WERI-Rb-1 (cell line): Measurements from ENCODE around the gene AADAC.

Experiments used
- DNase-seq: peaks from one replicate; pipeline ENCODE4 v3.0.0-alpha.2; 2020
- H3K27ac ChIP-seq: fragments of 250-450 bp; sonication (Bioruptor Pico); 2 replicates; pipeline ENCODE4 v1.5.1; 2020; ENCODE audit warnings: mild to moderate bottlenecking, moderate library complexity
- H3K27me3 ChIP-seq: fragments of 250-450 bp; sonication (Bioruptor Pico); 2 replicates; pipeline ENCODE4 v1.5.1; 2021; ENCODE audit warnings: mild to moderate bottlenecking, low read depth, moderate library complexity; ENCODE audit not compliant: insufficient read depth, severe bottlenecking
- H3K36me3 ChIP-seq: fragments of 250-450 bp; sonication (Bioruptor Pico); 2 replicates; pipeline ENCODE4 v1.5.1; 2020; ENCODE audit warnings: mild to moderate bottlenecking, moderate library complexity
- H3K4me3 ChIP-seq: 2 replicates; pipeline ENCODE4 v1.5.1; 2011; ENCODE audit warnings: low read depth, mild to moderate bottlenecking, control low read depth, low read length
- H3K9me3 ChIP-seq: fragments of 250-450 bp; sonication (Bioruptor Pico); 2 replicates; pipeline ENCODE4 v1.5.1; 2021; ENCODE audit warnings: mild to moderate bottlenecking, moderate library complexity; ENCODE audit not compliant: severe bottlenecking
- TF ChIP-seq, protein P1 (sequence below): IDR thresholded peaks from 2 replicates; pipeline ENCODE4 v1.5.1; 2011; ENCODE audit warnings: low read depth, mild to moderate bottlenecking, control low read depth, inconsistent platforms, low read length

AADAC gene

GRCh38 chr3:151770956-151771355 is 43.0 kb upstream of the AADAC start:
- H3K27ac ChIP-seq = no peak overlapping the region
- H3K9me3 ChIP-seq = no peaks in the 10 kb centered on the region
- no peak for DNase-seq
- H3K36me3 ChIP-seq = no peaks in the 10 kb centered on the region
- TF ChIP-seq, protein P1, sequence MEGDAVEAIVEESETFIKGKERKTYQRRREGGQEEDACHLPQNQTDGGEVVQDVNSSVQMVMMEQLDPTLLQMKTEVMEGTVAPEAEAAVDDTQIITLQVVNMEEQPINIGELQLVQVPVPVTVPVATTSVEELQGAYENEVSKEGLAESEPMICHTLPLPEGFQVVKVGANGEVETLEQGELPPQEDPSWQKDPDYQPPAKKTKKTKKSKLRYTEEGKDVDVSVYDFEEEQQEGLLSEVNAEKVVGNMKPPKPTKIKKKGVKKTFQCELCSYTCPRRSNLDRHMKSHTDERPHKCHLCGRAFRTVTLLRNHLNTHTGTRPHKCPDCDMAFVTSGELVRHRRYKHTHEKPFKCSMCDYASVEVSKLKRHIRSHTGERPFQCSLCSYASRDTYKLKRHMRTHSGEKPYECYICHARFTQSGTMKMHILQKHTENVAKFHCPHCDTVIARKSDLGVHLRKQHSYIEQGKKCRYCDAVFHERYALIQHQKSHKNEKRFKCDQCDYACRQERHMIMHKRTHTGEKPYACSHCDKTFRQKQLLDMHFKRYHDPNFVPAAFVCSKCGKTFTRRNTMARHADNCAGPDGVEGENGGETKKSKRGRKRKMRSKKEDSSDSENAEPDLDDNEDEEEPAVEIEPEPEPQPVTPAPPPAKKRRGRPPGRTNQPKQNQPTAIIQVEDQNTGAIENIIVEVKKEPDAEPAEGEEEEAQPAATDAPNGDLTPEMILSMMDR = no peak
- peaks cover 36% of the 10 kb centered on the region for H3K27me3 ChIP-seq
- no peak overlapping the region for H3K4me3 ChIP-seq

DNA sequence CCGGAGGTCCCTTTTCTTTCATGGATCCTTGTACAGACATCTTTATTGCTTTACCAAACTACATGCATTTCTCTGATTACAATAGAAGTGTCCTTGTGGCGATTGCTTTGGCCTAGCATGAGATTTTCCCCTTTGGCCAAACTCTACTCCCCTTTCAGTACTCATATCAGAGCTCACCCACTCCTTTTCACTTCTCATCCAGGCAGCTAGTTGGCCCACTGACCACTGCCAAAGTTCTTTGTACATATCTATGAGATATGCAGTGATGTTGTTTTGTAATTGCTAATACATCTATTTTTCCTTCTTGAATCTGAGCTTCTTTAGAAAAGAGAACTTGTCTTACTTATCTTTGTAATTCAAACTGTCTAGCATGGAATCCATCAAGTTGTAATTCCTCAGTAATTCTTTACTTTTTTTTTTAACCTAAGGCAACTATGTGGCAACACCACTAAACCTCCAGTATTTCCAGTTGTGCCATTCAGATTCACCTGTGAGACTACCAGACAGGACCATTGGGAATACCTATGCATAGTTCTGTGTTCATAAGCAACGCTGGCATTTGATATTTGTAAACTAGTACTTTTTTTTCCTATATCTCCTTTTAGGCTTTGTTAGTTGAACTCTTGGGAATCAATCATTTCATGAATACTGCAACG is 41.0 kb upstream of the AADAC start:
- H3K27ac ChIP-seq = no peak overlapping the region
- DNase-seq = no peak
- H3K4me3 ChIP-seq = no peak overlapping the region
- no peaks in the 10 kb centered on the region for H3K9me3 ChIP-seq
- H3K36me3 ChIP-seq = no peaks in the 10 kb centered on the region
- peaks cover 25% of the 10 kb centered on the region for H3K27me3 ChIP-seq
- TF ChIP-seq, protein P1 = no peak

GRCh38 chr3:151774235-151774634 is 39.7 kb upstream of the AADAC start:
- H3K4me3 ChIP-seq = no peak overlapping the region
- no peaks in the 10 kb centered on the region for H3K36me3 ChIP-seq
- peaks cover 32% of the 10 kb centered on the region for H3K27me3 ChIP-seq
- no peaks in the 10 kb centered on the region for H3K9me3 ChIP-seq
- TF ChIP-seq, protein P1 = no peak
- DNase-seq = no peak
- no peak overlapping the region for H3K27ac ChIP-seq

GRCh38 chr3:151774910-151775309 is 39.0 kb upstream of the AADAC start:
- Histone ChIP-seq H3K4me3 (no peak overlapping the region), H3K9me3 (no peaks in the 10 kb centered on the region), H3K27me3 (peaks cover 29% of the 10 kb centered on the region), H3K36me3 (no peaks in the 10 kb centered on the region), H3K27ac (no peak overlapping the region)
- DNase-seq = no peak
- TF ChIP-seq, protein P1 = no peak

- no peak overlapping the region for H3K4me3 ChIP-seq
- H3K36me3 ChIP-seq = no peaks in the 10 kb centered on the region
- peaks cover 26% of the 10 kb centered on the region for H3K27me3 ChIP-seq
- TF ChIP-seq, protein P1 = no peak
- no peaks in the 10 kb centered on the region for H3K9me3 ChIP-seq
- no peak overlapping the region for H3K27ac ChIP-seq
- DNase-seq = no peak
Observed at GRCh38 chr3:151775314-151776258, 38.3 kb upstream of the AADAC start.
